Measurements from ENCODE around the gene SLAMF6.
"Not testable (repeated sequence)": the region's sequence is repeated elsewhere in the genome, so short reads cannot be mapped to it uniquely, and the experiment has no call there.

Gene SLAMF6

GRCh38 chr1:160541622-160542302 lies 18.7 kb upstream of the SLAMF6 start:
- no peak for DNase-seq

DNA sequence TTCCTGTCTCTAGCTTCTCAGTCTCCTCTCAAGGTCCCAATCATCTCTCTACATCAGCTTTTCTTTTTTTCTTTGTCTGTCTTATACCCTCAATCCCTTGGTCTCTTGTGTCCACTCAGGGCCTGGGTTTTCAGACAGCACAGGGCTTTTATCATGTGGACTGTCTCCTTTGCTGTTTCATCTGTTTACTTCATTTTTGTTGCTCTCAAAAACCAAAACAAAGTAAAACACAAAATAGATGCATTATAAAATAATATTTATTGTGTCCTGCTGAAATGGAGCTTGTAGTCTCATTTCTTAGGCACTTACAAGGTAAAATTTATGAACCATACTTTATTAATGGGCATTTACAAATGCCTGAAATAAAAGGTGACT lies 17.8 kb upstream of the SLAMF6 start:
- DNase-seq, result no peak

GRCh38 chr1:160539990-160540858 lies 17.2 kb upstream of the SLAMF6 start:
- peak; percentile 28 for DNase-seq

GRCh38 chr1:160539684-160539989 lies 16.6 kb upstream of the SLAMF6 start:
- no peak for DNase-seq

- DNase-seq, result no peak
These were observed 16.1 kb upstream of the SLAMF6 start for GRCh38 chr1:160538985-160539651.

DNA sequence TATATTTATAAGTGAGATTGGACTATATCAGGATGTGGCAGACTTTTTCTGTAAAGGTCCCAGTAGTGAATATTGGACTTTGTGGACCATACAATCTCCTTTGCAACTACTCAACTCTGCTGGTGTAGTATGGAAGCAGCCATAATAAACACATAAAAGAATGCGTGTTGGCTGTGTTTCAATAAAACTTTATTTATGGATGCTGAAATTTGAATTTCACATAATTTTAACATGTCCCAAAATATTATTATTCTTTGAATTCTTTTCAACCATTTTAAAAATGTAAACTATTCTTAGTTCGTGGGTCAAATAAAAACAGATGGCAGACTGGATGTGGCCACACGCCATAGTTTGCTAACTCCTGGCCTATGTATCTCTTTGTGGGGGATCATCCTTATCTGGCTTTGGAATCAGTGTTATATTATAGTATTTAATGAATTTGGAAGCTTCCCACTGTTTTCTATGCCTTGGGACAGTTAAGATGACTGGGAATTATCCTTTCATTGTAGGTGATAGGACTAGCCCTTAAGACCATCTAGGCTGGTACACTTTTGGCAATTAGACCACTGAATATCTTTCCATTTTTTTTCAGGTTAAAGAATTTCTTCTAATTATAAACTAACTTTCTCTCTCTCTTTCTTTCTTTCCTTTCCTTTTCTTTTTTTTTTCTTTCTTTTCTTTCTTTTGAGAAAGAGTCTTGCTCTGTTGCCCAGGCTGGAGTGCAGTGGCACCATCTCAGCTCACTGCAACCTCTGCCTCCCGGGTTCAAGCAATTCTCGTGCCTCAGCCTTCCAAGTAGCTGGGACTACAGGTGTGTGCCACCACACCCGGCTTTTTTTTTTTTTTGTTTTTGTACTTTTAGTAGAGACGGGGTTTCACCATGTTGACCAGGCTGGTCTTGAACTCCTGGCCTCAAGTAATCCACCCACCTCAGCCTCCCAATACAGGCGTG lies 14.9 kb upstream of the SLAMF6 start:
- no peak for DNase-seq

GRCh38 chr1:160534823-160535605 lies 12.0 kb upstream of the SLAMF6 start:
- no peak for DNase-seq

GRCh38 chr1:160532557-160532813 lies 9.4 kb upstream of the SLAMF6 start:
- not testable (repeated sequence) for DNase-seq

GRCh38 chr1:160531809-160532556 lies 8.9 kb upstream of the SLAMF6 start:
- DNase-seq, result not testable (repeated sequence)

DNA sequence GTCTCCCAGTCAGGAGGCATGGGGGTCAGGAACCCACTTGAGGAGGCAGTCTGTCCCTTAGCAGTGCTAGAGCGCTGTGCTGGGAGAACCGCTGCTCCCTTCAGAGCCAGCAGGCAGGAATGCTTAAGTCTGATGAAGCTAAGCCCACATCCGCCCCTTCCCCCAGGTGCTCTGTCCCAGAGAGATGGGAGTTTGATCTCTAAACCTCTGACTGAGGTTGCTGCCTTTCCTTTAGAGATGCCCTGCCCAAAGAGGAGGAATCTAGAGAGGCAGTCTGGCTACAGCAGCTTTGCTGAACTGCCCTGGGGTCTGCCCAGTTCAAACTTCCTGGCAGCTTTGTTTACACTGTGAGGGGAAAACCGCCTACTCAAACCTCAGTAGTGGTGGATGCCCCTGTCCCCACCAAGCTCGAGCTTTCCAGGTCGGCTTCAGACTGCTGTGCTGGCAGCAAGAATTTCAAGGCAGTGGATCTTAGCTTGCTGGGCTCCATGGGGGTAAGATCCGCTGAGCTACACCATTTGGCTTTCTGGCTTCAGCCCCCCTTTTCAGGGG lies 6.4 kb upstream of the SLAMF6 start:
- DNase-seq, result not testable (repeated sequence)

GRCh38 chr1:160523789-160524188 lies 734 bp upstream of the SLAMF6 start:
- not testable (repeated sequence) for DNase-seq

- DNase-seq, result no peak
These were observed 919 bp downstream of the SLAMF6 start for GRCh38 chr1:160522136-160522535.

DNA sequence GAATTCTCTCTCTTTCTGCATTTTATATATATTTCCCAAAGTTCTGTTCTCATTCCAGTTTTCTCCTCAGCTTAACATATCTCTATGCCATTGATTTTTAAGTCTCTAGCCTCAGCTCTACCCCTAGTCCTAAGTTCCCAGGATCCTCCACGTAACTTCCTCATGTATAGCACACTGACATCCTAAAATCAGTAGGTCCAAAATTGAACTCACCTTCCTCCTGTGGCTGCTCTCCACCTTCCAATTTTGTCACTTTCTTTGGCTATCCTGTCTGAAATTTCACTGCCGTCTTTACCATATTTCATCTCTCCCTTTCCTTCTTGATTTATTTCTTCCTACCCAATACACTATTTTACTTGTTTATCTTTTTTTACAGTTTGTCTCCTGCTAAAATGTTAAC lies 1.5 kb downstream of the SLAMF6 start:
- no peak for DNase-seq

DNA sequence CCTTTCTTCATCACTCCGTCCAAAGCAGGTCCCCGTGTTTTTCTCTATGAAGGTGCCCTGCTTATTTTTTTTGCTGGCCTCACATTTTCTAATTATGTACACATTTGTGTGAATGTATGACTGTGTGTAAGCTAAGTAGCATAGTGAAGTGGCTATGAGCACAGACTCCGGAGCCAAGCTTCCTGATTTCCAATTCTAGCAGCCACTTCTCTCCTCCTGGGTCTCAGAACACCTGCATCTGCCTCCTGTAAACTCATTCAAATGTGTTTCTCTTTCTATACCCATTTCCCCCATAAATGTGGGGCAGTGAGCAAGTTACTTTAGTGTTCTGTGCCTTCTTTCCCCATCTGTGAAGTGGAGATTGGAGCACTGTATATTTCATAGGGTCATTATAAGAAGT lies 2.1 kb downstream of the SLAMF6 start:
- DNase-seq, result no peak

- no peak for DNase-seq
These were observed 2.5 kb downstream of the SLAMF6 start for GRCh38 chr1:160520582-160520981.

GRCh38 chr1:160519642-160520435 lies 3.2 kb downstream of the SLAMF6 start:
- no peak for DNase-seq

GRCh38 chr1:160517519-160517918 lies 5.5 kb downstream of the SLAMF6 start:
- not testable (repeated sequence) for DNase-seq

DNA sequence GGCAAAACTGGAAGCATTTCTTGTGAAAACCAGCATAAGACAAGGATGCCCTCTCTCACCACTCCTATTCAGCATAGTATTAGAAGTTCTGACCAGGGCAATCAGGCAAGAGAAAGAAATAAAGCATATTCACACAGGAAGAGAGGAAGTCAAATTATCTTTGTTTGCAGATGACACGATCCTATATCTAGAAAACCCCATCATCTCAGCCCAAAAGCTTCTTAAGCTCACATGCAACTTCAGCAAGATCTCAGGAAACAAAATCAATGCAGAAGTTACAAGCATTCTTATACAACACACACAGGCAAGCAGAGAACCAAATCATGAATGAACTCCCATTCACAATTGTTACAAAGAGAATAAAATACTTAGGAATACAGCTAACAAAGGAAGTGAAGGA lies 7.1 kb downstream of the SLAMF6 start:
- DNase-seq, result not testable (repeated sequence)

GRCh38 chr1:160504651-160505050 lies 18.4 kb downstream of the SLAMF6 start:
- no peak for DNase-seq

DNA sequence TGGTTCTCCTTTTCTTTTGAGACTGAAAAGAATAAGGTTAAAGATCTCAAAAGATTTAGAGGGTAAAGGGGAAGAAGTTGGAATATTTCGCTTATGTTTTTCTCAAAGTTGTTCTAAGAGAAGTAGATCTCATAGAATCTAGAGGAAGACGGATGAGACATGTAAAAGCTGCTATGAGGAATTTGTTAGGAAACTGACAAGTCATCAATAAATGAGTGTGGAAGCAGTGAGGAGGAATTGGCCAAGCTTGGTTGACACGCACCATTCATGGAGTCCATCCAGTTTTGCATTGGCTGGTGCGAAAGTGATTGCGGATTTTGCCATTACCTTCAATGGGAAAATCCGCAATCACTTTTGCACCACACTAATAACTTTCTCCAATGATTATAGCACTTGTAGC lies 20.0 kb downstream of the SLAMF6 start:
- DNase-seq, result no peak

All from RPMI8226 (cell line).